B cell (primary cell): Measurements from ENCODE around the gene TESMIN. TPM values are rescaled to one million over a fixed set of nuclear protein-coding genes. Genes with fewer than 3 reads are reported as not detected.

Experiments used
- ATAC-seq: fragments of 200-7000 bp; cut with Tn5 transposase; one replicate; pipeline ENCODE4 v1.10.0; 2021; ENCODE audit warnings: low read depth, mild to moderate bottlenecking, moderate number of reproducible peaks, moderate library complexity
- CTCF ChIA-PET: fragments of 350-600 bp; sonication (Branson Sonifier 250); formaldehyde crosslinking; loops from one replicate; lab custom pipeline; 2021; ENCODE audit warnings: antibody characterized with exemption, inconsistent platforms; lab: Charles Lee
- POLR2A ChIA-PET: fragments of 350-600 bp; sonication (Branson Sonifier 250); formaldehyde crosslinking; loops from one replicate; lab custom pipeline; 2021; ENCODE audit warnings: antibody characterized with exemption; lab: Charles Lee
- DNase-seq: peaks from one replicate; pipeline ENCODE4 v3.0.0; 2013
- H2AFZ ChIP-seq: 2 replicates; pipeline ENCODE4 v1.6.1; 2012; ENCODE audit warnings: mild to moderate bottlenecking, low read depth, low read length; ENCODE audit not compliant: insufficient read depth, poor library complexity, severe bottlenecking
- H3K27ac ChIP-seq, 2 donors: 1 replicate in 1 of 2; 2 replicates in 1 of 2; pipeline ENCODE4 v1.5.1; 2012 to 2013; ENCODE audit warnings: low read length in 2 of 2, mild to moderate bottlenecking in 2 of 2, moderate library complexity in 1 of 2
- H3K27me3 ChIP-seq, 4 experiments: fragments of 200-600 bp in 1 of 4; sonication (generic) in 1 of 4; replicated peaks in 1 of 4; 1 replicate in 2 of 4; 2 replicates in 2 of 4; pipeline versions ENCODE4 v1.6.1 to v1.7.0; 2013 to 2016; ENCODE audit warnings: low read length in 3 of 4, mild to moderate bottlenecking in 2 of 4, mixed read lengths in 1 of 4, moderate library complexity in 1 of 4; ENCODE audit not compliant: insufficient read depth in 4 of 4, control insufficient read depth in 3 of 4; ENCODE audit errors: control extremely low read depth in 1 of 4
- H3K36me3 ChIP-seq, 2 experiments: replicated peaks in 1 of 2; 1 replicate in 1 of 2; 2 replicates in 1 of 2; pipeline versions ENCODE4 v1.6.1 to v1.7.1; 2013; ENCODE audit warnings: low read length in 1 of 2; ENCODE audit not compliant: insufficient read depth in 2 of 2, control insufficient read depth in 1 of 2; ENCODE audit errors: control extremely low read depth in 1 of 2, extremely low read depth in 1 of 2
- H3K4me1 ChIP-seq, 2 donors: fragments of 200-600 bp in 1 of 2; sonication (generic) in 1 of 2; 1 replicate in 1 of 2; 2 replicates in 1 of 2; pipeline versions ENCODE4 v1.5.1 to v1.6.1; 2013 to 2017; ENCODE audit warnings: low read length in 2 of 2; ENCODE audit not compliant: control insufficient read depth in 2 of 2, insufficient read depth in 2 of 2
- H3K4me2 ChIP-seq: replicated peaks from 2 replicates; pipeline ENCODE3; 2012; ENCODE audit warnings: mild to moderate bottlenecking, low read depth, low read length; ENCODE audit not compliant: poor library complexity, severe bottlenecking
- H3K4me3 ChIP-seq, 5 experiments: fragments of 200-600 bp in 1 of 5; sonication (generic) in 1 of 5; 1 replicate in 3 of 5; 2 replicates in 2 of 5; pipeline versions ENCODE4 v1.5.1 to v1.7.0; 2011 to 2016; ENCODE audit warnings: low read length in 4 of 5, mild to moderate bottlenecking in 4 of 5, low read depth in 2 of 5, control low read depth in 1 of 5, moderate library complexity in 1 of 5; ENCODE audit not compliant: insufficient read depth in 1 of 5; ENCODE audit errors: control extremely low read depth in 1 of 5, extremely low read depth in 1 of 5
- H3K79me2 ChIP-seq: fragments of 200-600 bp; sonication (generic); one replicate; pipeline ENCODE4 v1.6.0; 2016; ENCODE audit warnings: low read length; ENCODE audit not compliant: control insufficient read depth, insufficient read depth
- H3K9ac ChIP-seq: fragments of 200-600 bp; sonication (generic); 2 replicates; pipeline ENCODE4 v1.6.1; 2017; ENCODE audit warnings: mild to moderate bottlenecking, low read length, moderate library complexity
- H3K9me3 ChIP-seq, 3 donors: one replicate each; pipeline versions ENCODE4 v1.6.1 to v1.7.1; 2013; ENCODE audit warnings: low read length in 2 of 3; ENCODE audit not compliant: control insufficient read depth in 2 of 3, insufficient read depth in 1 of 3; ENCODE audit errors: control extremely low read depth in 1 of 3
- H4K20me1 ChIP-seq: 2 replicates; pipeline ENCODE4 v1.6.0; 2012; ENCODE audit warnings: mild to moderate bottlenecking, low read length; ENCODE audit not compliant: insufficient read depth, control insufficient read depth, poor library complexity, severe bottlenecking
- H3K27ac Mint-ChIP-seq: one replicate; pipeline ENCODE4 v1.8.0; 2021; ENCODE audit warnings: mixed read lengths
- H3K27me3 Mint-ChIP-seq: one replicate; pipeline ENCODE4 v1.8.0; 2021; ENCODE audit warnings: mixed read lengths
- H3K4me1 Mint-ChIP-seq: one replicate; pipeline ENCODE4 v1.8.0; 2021; ENCODE audit warnings: mixed read lengths
- H3K4me3 Mint-ChIP-seq: one replicate; pipeline ENCODE4 v1.8.0; 2021; ENCODE audit warnings: mixed read lengths
- H3K9me3 Mint-ChIP-seq: one replicate; pipeline ENCODE4 v1.8.0; 2022; ENCODE audit warnings: mixed read lengths; ENCODE audit not compliant: insufficient read depth
- CTCF ChIP-seq: fragments of 200-600 bp; IDR thresholded peaks from one replicate; pipeline ENCODE4 v1.8.0; 2022; ENCODE audit warnings: antibody characterized with exemption, mild to moderate bottlenecking
- EZH2 ChIP-seq: IDR thresholded peaks from 2 replicates; pipeline ENCODE4 v1.6.1; 2012; ENCODE audit warnings: borderline replicate concordance, low read depth, mild to moderate bottlenecking, moderate library complexity, low read length; ENCODE audit not compliant: insufficient read depth, poor library complexity, severe bottlenecking
- WGBS: methylation state at CpG from one replicate; pipeline ENCODE4 v1.1.5; 2013; ENCODE audit warnings: missing lambda C conversion rate; ENCODE audit not compliant: insufficient coverage; 5-methylcytosine and 5-hydroxymethylcytosine counted together
- intact Hi-C: fragments of 100-400 bp; cut with micrococcal nuclease; formaldehyde crosslinking; loops from one replicate; pipeline ENCODE4 v1.10.0; 2022
- polyA plus RNA-seq: library from polyadenylated mRNA; depleted of rRNA; stranded (reverse); fragments of >200 nt; gene quantifications from 2 replicates; pipeline ENCODE4 v1.2.3, GENCODE V29; 2012
- total RNA-seq, 2 donors: library from RNA; stranded (reverse); fragments of 120-200 nt in 1 of 2; gene quantifications; 1 replicate in 1 of 2; 2 replicates in 1 of 2; pipeline versions ENCODE4 v1.2.3 to v1.2.4, GENCODE V29; 2013 to 2022

TESMIN gene
- total and polyA plus RNA-seq, 2 donors (not counting 1 experiment from before 2014, with no cell fraction given): 3.2 to 4.3 TPM

GRCh38 chr11:68773521-68774193 is 22.3 kb upstream of the TESMIN start:
- ATAC-seq (no peak), DNase-seq (no peak)
- Mint-ChIP-seq H3K4me3 (no peak overlapping the region), H3K27ac (no peak overlapping the region), H3K27me3 (no peaks in the 10 kb centered on the region), H3K4me1 (no peaks in the 10 kb centered on the region), H3K9me3 (no peaks in the 10 kb centered on the region)
- Histone ChIP-seq H3K79me2 (no peaks in the 10 kb centered on the region), H3K9ac (no peak overlapping the region), H3K4me1 (no peaks in the 10 kb centered on the region), H3K4me2 (no peak overlapping the region), H3K27me3 (no peaks in the 10 kb centered on the region), H4K20me1 (no peaks in the 10 kb centered on the region), H3K9me3 (no peaks in the 10 kb centered on the region), H3K4me3 (no peak overlapping the region), H3K27ac (no peak overlapping the region), H3K36me3 (peaks cover 0 to 43% of the 10 kb centered on the region in 2 experiments), H2AFZ (no peak overlapping the region)
- intact Hi-C loops: no loop called here
- CTCF ChIA-PET: no interaction called here
- 97% methylated on average over 22 of the region's 22 CpGs for WGBS
- TF ChIP-seq CTCF: no peak
- TF ChIP-seq EZH2: no peak
- POLR2A ChIA-PET: interaction anchor here (0.5 kb wide), 1 partner anchor 50 kb away, joined by 4 read pairs; no protein-coding TSS in a partner anchor

GRCh38 chr11:68772936-68773335 is 21.6 kb upstream of the TESMIN start:
- POLR2A ChIA-PET: no interaction called here
- no peak for TF ChIP-seq CTCF
- TF ChIP-seq EZH2: no peak
- H3K9ac ChIP-seq: no peak overlapping the region
- Mint-ChIP-seq H3K27me3 (no peaks in the 10 kb centered on the region), H3K4me1 (no peaks in the 10 kb centered on the region), H3K27ac (no peak overlapping the region), H3K9me3 (no peaks in the 10 kb centered on the region), H3K4me3 (no peak overlapping the region)
- H3K4me2 ChIP-seq: no peak overlapping the region
- H3K27ac ChIP-seq: no peak overlapping the region
- no peaks in the 10 kb centered on the region for H3K27me3 ChIP-seq
- intact Hi-C loops: no loop called here
- H3K9me3 ChIP-seq: no peaks in the 10 kb centered on the region
- no peaks in the 10 kb centered on the region for H3K4me1 ChIP-seq
- H4K20me1 ChIP-seq: no peaks in the 10 kb centered on the region
- WGBS: 98% methylated on average over 19 of the region's 20 CpGs
- H3K79me2 ChIP-seq: no peaks in the 10 kb centered on the region
- H3K4me3 ChIP-seq: no peak overlapping the region
- DNase-seq (no peak), ATAC-seq (no peak)
- H2AFZ ChIP-seq: no peak overlapping the region
- H3K36me3 ChIP-seq: peaks cover 0 to 41% of the 10 kb centered on the region in 2 experiments
- CTCF ChIA-PET: no interaction called here
